ENCODE measurements around the gene C3orf22.
"Not testable (repeated sequence)": the region's sequence is repeated elsewhere in the genome, so short reads cannot be mapped to it uniquely, and the experiment has no call there.

The C3orf22 gene

DNA sequence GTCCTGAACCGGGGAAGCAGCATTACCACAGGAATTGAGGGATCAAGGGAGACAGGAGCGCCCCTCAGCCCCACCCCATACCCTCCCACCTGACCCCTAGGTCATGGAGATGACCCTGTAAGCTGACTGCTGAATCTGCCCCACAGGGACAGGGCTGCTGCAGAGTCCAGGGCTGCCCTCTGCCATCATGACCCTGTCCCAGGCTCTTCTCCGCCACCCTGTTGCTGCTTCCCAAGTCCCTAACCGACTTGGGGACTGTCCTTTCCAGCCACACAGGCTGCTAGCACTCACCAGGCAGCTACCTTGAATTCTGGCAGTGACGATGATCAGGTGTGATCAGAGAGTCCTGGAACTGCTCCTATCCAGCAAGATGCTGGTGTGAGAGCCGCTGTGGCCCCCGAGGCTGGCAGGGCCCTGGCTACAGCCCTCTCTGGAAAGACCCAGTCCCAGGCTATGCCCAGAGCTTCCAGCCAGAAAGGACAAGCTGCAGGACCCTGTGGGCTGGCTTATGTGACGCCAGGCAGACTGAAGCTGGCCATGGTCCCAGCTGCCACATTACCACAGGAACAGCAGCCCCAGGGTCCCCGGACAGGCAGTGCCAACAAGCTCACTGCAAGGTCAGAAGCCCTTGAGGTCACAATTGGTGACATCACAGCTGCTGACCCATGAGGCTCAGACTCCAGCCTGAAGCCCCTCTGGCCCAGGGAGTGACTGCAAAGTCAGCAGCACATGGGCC is at the start of gene C3orf22:
TSS of gene C3orf22 (minus strand) at position 597 of the 736 bp plus-strand sequence. CDS start 5,542 bp downstream, outside the sequence.
- DNase-seq: no peak

DNA sequence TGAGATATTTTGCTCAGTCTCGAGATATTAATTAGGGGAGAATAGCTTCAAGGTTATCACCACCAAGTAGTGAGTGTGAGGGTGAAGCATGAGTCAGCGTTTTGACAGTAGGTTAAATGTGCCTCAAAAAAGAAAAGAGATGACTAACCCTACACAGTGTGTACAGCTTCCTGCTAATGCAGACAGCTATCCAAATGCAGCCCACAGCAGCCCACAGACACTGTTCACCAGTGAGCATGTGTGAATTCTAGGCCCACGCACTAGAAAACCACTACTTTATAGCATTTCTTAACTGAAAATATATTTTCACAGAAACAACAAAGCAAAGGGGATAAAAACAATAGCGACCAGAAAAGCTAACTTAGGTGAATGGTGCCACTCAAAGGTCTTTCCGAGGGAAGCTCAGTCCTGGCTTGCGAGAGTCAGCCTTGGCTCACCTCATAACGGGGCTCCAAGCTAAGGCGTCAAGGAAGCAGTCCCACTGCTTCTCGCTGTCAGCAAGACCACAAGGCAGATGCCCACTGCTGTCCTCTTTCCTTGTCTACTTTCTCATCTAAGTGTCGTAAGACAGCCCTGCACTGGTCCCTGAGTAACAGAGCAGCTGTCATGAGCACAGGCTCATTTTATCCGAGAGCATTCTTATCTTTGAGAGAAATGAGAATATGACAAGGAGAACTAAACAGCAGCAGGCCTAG is 48.6 kb upstream of the C3orf22 start:
- peak; percentile 8 for DNase-seq

DNA sequence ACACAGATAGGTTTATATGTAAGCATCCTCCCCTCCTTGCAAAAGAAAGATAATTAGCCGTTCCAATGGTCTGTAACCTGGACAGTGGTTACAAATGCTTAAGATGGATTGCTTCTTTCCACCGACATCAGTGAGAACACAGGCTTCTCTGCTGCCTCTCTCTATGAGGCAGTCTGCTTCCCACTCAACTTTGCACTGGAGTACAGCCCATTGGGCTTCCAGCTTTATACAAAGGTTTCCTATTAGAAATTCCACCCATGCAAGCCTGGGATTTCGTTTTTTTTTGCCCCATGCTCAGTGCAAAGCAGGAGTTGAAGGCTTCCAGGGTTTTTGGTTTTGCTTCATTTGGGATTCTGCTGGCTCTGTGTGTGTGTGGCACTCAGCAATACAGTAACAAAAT is 47.3 kb upstream of the C3orf22 start:
- no peak for DNase-seq

DNA sequence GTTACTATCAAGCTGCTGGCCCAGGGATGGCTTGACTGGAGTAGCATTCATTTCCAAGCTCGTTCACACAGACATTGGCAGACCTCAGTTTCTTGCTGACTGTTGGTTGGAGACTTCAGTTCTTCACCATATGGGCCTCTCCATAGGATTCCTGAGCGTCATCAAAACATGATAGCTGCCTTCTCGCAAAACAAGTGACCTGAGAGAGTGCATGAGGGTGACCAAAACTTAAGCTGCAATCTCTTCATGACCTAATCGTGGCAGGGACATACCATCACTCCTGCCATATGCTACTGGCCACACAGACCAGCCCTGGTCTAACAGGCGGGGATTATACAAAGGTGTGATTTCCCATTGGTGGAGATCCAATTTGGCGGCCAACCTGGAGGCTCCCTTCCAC is 46.0 kb upstream of the C3orf22 start:
- no peak for DNase-seq

- no peak for DNase-seq
Observed at GRCh38 chr3:126599101-126599500, 40.4 kb upstream of the C3orf22 start.

DNA sequence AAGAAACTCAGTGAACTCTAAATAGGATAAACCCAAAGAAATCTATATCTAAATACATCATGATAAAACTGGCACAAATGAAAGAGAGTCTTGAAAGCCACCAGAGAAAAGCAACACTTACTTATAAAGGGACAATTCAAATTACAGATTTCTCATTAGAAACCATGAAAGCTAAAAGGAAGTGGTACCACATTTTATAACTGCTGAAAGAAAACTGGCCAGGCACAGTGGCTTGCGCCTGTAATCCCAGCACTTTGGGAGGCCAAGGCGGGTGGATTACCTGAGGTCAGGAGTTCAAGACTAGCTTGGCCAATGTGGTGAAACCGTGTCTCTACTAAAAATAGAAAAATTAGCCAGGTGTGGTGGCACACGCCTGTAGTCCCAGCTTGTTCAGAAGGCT is 36.7 kb upstream of the C3orf22 start:
- not testable (repeated sequence) for DNase-seq

DNA sequence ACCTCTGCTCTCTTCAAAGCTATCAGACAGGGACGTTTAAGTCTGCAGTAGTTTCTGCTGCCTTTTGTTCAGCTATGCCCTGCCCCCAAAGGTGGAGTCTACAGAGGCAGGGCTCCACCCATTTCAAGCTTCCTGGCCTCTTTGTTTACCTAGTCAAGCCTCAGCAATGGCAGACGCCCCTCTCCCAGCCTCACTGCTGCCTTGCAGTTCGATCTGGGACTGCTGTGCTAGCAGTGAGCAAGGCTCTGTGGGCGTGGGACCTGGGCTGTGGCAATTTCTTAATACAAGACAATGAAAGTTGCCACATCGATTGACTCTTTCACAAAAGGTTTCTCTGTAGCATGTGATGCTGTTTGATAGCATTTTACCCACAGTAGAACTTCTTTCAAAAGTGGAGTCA is 32.8 kb upstream of the C3orf22 start:
- DNase-seq: not testable (repeated sequence)

DNA sequence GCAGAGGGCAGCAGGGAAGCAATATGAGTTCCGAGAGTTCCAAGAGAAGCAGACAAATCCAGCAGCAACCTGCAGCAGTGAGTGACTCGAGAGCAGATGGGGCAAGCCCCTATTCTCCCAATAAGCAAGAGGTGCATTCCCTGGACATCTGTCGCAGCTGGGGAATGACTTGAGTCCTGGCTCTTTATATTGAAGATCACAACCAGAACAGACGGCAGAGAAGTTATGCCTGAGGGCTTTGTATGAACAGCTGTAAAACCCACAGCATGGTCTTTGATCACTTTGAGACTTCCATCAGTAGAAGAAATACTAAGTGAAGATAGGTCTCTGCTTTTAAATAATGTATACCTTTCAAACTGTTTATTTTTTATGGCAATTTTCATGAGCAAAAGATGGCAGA is 23.6 kb upstream of the C3orf22 start:
- DNase-seq: no peak

- no peak for DNase-seq
Observed at GRCh38 chr3:126581569-126581968, 22.8 kb upstream of the C3orf22 start.

GRCh38 chr3:126580746-126581145 is 22.0 kb upstream of the C3orf22 start:
- no peak for DNase-seq

- no peak for DNase-seq
Observed at GRCh38 chr3:126578702-126579101, 20.0 kb upstream of the C3orf22 start.

DNA sequence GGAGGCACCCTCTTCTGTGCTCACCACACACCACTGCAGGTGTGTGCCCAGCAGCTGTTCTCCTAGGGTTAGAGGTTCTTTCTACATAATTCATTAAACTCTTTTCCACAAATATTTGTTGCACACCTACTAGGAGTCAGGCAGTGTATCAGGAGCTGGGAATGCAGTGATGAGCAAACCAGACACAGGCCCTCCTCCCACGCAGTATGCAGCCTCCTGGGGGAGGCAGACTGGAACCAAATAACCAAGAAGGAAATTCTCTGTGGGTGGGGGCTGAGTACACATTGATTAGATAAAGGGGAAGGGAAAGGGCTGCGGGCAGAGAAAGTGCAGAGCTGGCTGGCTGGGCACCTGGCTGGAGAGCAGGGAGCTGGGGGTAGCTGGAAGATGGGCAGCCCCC is 18.5 kb upstream of the C3orf22 start:
- DNase-seq: no peak

GRCh38 chr3:126573492-126574117 is 14.9 kb upstream of the C3orf22 start:
- no peak for DNase-seq

DNA sequence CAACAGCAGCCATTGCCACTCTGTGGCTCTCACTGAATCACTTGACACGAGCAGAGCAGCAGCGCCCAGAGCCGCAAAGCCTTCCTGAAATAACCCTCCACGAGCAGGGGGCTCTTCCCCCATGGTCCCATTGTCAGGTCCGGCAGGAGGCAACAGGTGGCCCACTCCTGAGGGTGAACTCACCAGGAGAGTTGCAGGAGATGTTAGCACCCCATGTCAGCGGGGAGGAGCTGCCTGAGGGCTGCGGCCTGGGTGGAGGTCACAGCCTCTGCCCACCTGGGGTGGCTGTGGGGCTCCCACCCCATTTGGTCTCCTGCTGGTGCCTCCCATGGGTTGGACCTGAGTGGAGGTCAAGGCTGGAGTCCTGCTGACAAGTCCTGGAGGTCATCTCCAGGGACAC is 12.3 kb upstream of the C3orf22 start:
- DNase-seq: no peak

GRCh38 chr3:126570103-126570541 is 11.4 kb upstream of the C3orf22 start:
- no peak for DNase-seq

DNA sequence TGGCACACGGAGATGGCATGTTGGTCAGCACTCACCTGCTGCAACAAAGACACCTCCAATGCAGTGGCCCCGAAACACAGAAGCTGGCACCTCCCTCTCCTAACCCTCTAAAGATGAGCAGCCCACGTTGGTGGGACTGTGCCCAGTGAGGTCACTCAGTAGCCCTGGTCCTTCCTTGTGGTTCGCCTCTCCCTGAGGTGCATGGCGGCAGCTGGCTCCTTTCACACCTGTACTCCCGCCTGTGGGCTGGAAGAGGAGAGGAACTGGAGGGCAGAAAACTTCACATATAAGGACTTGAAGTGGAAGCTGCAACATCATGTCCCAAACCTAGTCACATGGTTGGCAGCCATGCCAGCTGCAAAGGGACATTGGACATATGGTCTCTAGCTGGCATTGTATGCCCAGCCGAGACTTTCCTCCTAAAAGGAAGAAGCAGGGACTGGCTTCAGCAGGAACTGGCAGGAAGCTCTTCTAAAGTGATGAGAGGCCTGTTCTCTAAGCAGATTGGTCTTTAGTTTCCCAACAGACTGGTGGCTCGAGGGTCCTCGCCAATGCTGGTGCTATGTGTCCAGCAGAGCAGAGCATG is 10.8 kb upstream of the C3orf22 start:
- no peak for DNase-seq

GRCh38 chr3:126568776-126569342 is 10.1 kb upstream of the C3orf22 start:
- no peak for DNase-seq

GRCh38 chr3:126567696-126568438 is 9.1 kb upstream of the C3orf22 start:
- DNase-seq: no peak

- no peak for DNase-seq
Observed at GRCh38 chr3:126562737-126563276, 4.1 kb upstream of the C3orf22 start.

DNA sequence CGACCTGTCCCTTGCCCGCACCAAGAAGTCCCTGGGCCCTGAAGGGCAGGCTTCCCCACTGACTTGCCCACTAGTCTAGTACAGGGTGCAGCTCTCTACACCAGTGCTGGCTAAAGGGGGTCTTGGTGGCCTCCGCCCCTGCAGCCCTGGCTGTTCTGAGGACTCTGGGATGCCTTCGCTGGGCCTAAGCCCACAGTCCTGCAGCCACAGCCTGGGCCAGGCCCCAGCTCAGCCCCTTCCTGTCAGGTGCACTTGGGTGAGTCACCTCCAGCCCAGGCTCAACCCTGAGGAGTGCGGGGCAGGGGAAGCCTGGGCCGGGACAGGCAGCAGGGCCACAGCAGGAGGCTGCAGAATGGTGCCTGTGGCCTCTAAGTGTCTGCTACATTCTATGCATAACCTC is 971 bp downstream of the C3orf22 start:
- DNase-seq: no peak

GRCh38 chr3:126557415-126557745 is 1.4 kb downstream of the C3orf22 start:
- DNase-seq: no peak

Data from CD4-positive, alpha-beta T cell treated with Interferon gamma for 1 hour (primary cell).